Measurements from ENCODE around the gene DDX10.
"Not testable (repeated sequence)": the region's sequence is repeated elsewhere in the genome, so short reads cannot be mapped to it uniquely, and the experiment has no call there.

The DDX10 gene

DNA sequence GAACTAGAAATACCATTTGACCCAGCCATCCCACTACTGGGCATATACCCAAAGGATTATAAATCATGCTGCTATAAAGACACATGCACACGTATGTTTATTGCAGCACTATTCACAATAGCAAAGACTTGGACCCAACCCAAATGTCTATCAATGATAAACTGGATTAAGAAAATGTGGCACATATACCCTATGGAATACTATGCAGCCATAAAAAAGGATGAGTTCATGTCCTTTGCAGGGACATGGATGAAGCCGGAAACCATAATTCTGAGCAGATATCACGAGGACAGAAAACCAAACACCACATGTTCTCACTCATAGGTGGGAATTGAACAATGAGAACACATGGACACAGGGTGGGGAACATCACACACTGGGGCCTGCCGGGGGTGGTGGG, 114.3 kb downstream of the DDX10 start:
- DNase-seq = not testable (repeated sequence)

GRCh38 chr11:108780119-108780518, 115.2 kb downstream of the DDX10 start:
- DNase-seq = no peak

DNA sequence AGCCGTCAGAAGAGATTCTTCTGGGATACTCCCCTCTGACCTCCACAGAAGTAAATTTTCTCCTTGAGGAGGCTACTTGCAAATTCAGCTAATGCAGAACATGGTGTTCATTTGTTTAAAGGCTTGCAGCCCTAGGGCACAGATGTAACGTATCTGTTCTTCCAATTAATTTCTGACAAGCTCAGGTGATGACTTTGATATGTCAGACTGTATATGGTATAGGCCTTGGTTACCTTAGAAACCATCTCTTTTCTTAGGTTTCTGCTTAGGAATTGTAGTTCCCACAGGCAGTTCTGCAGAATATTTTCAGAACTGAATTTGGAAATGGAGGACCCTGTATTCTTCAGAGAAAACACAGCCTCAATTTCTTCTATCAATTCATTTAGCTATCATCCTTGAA, 117.1 kb downstream of the DDX10 start:
- no peak for DNase-seq

- no peak for DNase-seq
Observed at GRCh38 chr11:108786281-108786990, 121.6 kb downstream of the DDX10 start.

DNA sequence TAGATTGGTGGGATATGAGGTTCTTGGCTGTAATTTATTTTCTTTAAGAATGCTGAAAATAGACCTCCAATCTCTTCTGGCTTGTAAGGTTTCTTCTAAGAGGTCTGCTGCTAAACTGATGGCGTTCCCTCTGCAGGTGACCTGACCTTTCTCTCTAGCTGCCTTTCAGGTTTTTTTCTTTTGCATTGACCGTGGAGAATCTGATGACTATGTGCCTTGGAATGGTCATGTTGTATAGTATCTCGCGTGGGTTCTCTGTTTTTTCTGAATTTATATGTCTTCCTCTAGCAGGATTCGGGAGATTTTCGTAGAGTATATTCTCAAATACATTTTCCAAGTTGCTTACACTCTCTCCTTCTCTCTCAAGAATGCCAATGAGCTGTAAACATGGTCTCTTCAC, 122.2 kb downstream of the DDX10 start:
- DNase-seq = no peak

GRCh38 chr11:108788565-108789199, 123.8 kb downstream of the DDX10 start:
- DNase-seq = no peak

DNA sequence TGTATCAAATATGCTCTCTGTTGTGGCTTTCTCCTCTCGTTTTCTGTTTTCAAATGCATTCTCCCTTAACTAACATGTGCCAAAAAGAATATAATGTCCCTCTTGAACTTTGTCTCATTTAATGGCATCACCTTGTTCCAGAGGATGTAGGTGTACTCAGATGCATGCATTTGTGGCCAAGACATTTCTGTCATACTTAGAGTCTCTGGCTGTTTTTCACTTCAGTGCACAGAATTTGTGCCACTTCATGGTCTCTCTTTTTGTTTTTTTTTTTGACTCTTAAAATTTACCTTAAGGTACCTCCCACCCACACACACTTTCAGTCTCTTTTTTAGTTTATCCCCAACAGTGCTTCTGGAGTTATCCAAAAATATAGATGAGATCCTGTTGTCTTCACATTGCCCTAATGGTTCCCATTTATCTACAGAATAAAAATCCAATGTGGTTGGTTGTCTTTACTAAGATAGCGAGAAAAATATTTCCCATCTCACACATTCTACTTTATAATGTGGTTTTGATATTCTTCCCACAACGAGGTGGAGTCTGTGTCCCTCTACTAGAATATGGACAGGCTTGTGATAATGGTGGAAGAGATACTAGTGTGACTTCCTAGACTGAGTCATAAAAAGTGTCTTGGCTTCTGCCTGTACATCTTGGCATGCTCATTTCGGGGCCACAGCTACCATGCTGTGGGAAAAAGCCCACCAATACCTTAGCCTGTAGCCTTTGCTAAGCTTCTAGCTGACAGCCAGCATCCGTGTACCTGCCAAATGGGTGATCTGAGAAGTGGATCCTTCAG, 125.8 kb downstream of the DDX10 start:
- no peak for DNase-seq

DNA sequence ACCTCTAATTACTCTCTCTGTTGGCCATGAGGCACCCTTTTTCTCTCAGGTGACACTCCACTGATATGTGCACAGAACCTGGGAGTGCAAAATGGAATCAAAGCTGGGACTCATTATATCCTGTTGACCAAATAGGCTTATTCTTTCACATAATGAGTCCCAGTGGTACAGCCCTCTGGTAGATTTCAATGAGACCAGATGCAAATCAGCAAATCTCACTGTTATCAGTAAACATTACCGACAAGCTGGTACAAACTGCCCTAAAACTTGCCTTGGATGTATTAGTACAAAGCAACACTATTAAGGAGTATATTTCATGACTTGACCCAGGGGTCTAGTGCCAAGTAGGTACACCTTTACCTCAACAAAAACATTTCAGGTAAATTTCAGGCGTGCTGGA, 128.3 kb downstream of the DDX10 start:
- DNase-seq = no peak

GRCh38 chr11:108793611-108794010, 128.7 kb downstream of the DDX10 start:
- no peak for DNase-seq

DNA sequence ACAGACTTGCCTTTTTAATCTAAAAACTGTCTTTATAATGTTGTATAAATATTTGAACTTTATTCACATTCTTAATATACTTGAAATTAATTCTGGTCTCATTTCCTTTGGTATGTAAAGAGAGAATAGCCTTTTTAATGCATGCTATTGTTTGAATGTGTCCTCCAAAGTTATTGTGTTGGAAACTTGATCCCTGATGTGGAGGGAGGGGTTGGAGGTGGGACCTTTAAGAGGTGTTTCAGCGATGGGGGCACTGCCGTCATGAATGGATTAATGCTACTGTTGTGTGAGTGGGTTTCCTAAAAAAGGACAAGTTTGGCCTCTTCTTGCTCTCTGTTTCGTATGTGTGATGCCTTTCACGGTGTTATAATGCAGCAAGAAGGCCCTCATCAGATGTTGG, 131.7 kb downstream of the DDX10 start:
- no peak for DNase-seq

GRCh38 chr11:108797578-108798100, 132.8 kb downstream of the DDX10 start:
- no peak for DNase-seq

GRCh38 chr11:108802492-108802891, 137.6 kb downstream of the DDX10 start:
- no peak for DNase-seq

DNA sequence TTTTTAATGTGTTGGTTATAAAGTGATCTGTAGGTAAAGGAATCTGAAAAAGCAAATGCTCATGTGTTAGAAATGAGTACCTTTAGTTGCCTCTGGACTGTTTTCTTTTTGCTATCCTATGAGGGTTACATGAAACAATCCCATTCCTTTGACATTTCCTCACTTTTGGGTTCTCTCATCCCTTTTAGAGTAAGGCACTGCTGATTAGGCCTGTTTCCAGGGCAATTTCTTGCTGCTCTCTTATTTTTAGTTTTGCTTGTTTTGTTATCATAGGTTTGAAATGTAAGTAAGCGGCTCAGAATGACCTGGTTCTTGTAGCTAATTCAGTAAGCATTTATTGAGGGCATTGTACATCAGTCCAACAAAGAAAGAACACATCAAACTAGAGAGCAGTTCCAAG, 138.9 kb downstream of the DDX10 start:
- no peak for DNase-seq

GRCh38 chr11:108804511-108804910, 139.6 kb downstream of the DDX10 start:
- no peak for DNase-seq

- no peak for DNase-seq
Observed at GRCh38 chr11:108805030-108805429, 140.2 kb downstream of the DDX10 start.

- DNase-seq = no peak
Observed at GRCh38 chr11:108807262-108807661, 142.4 kb downstream of the DDX10 start.

GRCh38 chr11:108813086-108813485, 148.2 kb downstream of the DDX10 start:
- DNase-seq = no peak

GRCh38 chr11:108817976-108818375, 153.1 kb downstream of the DDX10 start:
- no peak for DNase-seq

DNA sequence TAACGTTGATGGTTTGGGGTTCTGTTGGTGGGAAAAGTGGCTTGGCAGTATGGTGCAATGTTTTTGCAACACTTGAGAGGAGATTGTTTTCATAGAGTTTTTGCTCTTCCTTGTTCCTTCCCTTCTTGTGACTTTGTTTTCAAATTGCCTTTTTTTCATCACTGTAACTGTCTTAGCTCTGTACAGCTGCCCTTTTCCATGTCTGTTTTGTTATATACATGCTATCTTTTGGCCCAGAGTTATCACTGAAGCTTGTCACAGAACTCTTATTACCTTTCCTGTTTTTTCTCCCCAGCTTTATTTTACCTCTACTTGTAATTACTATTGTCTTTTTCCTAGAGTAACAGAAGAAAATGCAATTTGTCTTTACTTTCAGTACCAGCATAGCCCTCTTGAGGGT, 154.1 kb downstream of the DDX10 start:
- DNase-seq = no peak

GRCh38 chr11:108819957-108820356, 155.1 kb downstream of the DDX10 start:
- DNase-seq = no peak

- not testable (repeated sequence) for DNase-seq
Observed at GRCh38 chr11:108823960-108824359, 159.1 kb downstream of the DDX10 start.

GRCh38 chr11:108824545-108824944, 159.7 kb downstream of the DDX10 start:
- no peak for DNase-seq

DNA sequence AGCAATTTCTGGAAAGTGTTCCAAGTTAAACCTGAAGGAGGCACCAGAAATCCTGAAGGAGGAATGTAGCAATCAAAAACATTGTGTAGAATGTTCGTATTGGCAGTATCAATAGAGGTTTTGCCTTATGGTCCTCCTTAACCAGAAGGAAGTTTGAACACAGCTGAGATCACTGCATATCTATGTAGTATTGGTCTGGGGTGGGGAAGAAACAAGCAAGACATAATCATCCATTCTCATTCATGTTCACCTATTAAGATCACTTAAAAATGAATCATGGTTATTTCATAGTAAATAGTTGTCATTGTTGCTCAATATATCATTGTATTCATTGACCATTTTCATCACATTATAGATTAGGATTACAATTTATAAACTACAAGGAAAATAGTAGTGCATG, 160.5 kb downstream of the DDX10 start:
- no peak for DNase-seq

DNA sequence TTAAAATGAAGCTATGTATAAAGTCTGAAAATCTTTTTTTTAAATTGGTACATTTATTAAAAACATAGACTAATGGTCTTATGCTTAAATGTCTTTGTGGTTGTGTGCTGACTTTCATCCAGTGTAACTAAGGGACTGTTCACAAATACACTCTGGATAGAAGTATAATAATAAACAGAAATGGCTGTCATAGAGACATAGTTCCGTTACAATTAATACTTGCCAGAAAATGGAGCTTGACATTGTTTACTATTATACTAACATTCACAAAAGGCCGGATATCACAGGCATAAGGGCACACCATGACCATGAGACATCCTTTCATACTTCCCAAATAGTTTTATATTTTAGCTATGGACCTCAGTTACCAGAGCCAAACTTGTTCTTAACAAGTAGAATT, 161.3 kb downstream of the DDX10 start:
- no peak for DNase-seq
